GM12864 (cell line): Measurements from ENCODE around the gene TOM1.

Experiments
- DNase-seq: peaks from one replicate; pipeline ENCODE4 v3.0.0-alpha.2; 2011; ENCODE audit warnings: low read depth
- H3K4me3 ChIP-seq: 2 replicates; pipeline ENCODE4 v1.5.1; 2011; ENCODE audit warnings: mild to moderate bottlenecking, low read depth, low read length, control low read depth
- CTCF ChIP-seq: IDR thresholded peaks from 2 replicates; pipeline ENCODE4 v1.5.1; 2011; ENCODE audit warnings: low read depth, mild to moderate bottlenecking, moderate library complexity, low read length, control low read depth, inconsistent platforms; ENCODE audit errors: missing control alignments

The TOM1 gene

DNA sequence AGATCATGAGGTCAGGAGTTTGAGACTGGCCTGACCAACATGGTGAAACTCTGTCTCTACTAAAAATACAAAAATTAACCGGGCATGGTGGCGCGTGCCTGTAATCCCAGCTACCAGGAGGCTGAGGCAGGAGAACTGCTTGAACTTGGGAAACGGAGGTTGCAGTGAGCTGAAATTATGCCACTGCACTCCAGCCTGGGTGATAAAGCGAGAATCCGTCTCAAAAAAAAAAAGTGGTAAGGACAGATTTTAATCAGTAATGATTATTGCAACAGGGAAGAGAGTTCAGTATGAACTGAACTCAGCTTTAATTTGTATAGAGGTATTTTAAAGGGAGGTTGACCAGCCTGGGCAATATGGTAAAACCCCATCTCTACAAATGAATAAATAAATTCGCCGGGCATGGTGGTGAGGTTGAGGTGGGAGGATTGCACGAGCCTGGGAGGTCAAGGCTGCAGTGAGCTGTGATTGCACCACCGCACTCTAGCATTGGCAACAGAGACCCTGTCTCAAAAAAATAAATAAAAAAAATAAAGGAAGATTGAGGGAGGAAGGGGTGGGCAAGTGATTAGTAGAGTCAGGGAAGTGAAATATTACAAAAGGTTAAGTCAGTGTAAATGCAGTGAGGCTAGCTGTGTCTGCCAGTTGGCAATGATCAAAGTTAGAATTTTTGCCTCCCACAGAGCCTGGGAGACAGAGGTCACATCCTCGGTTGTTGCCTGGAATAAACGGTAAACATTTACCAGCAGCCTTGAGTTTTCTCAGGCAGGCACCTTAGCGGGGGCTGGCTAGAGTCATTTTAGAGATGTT, 97.6 kb downstream of the TOM1 start:
- TF ChIP-seq CTCF: no peak
- H3K4me3 ChIP-seq: no peak overlapping the region
- no peak for DNase-seq
